Measurements from ENCODE around the gene SLC35B1.

The SLC35B1 gene

DNA sequence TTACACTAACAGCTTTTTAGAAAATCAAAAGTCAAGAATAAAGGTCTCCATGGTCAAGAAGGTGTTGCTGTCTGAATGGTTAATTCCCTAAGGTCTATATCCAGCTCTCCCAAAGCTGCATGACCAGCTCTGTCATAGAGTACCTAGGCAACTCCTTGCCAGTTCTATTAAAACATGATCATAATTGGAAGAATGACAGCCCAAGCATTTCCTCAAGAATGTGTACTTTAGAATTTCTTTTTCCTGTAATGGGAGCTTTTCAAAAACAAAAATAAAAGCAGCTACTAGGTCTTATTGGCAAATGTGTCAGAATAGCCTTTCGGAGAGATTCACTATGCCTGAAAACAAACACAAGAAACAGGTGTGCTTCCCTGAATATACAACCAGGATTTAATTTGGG lies 37.8 kb downstream of the SLC35B1 start:
- no peak for DNase-seq

GRCh38 chr17:49667854-49668253 lies 39.9 kb downstream of the SLC35B1 start:
- no peak for DNase-seq

DNA sequence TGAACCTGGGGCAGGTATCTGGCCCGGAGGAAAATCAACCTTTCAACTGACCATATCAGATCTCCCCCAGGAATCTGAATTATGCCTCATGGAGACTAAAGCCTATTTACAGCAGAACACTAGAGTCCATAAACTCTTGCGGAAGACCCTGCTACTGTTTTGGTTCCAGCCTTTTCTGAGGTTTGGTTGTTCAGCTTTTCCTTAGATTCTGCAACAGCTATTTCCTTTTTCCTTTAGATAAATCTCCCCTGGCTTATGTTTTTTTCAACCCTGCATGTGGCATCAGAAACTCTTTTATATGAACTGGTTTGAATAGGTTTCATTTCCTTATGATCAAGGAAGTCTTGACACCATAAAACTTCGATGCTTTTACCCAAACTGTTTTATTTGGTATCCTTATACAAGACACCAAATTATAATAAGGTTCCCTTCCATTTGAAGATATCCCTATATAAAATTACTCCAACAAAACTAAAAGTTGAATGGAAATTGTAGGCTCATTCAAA lies 43.0 kb downstream of the SLC35B1 start:
- DNase-seq: no peak

- DNase-seq: no peak
These were observed 47.9 kb downstream of the SLC35B1 start for GRCh38 chr17:49659661-49660382.

GRCh38 chr17:49656247-49656646 lies 51.5 kb downstream of the SLC35B1 start:
- DNase-seq: no peak
